ENCODE measurements around the gene DKC1. TPM values are rescaled to one million over a fixed set of nuclear protein-coding genes. Genes with fewer than 3 reads are reported as not detected.
A peak's percentile ranks its signal among the peaks of the same experiment; 100 is the strongest.

Gene DKC1
- total and polyA plus RNA-seq, 2 of the 13 experiments (the other 11 are each of a cell fraction or from before 2014, with no cell fraction given): 61.6 to 102 TPM

DNA sequence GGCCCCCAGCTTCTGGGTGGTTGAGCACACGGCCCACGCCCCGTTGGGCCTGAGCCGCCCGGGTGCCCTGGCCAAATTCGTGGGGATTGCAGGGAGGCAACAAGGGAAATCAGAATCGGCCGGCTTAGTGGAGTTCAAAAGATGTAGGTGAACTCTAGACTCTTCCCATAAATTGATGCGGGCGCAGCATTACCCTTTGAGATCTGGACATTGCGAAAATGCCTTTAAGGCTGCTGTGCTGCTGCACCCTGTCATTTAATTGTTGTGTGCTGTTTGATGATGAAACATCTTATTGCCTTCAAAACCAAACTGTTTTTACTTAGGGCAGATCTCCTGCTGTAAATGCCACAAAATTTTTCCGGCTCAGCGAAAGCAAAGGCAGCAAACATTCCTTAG, 43.0 kb downstream of the DKC1 start:
- Histone ChIP-seq H3K27me3 (ENCODE audit: control insufficient read depth in 1 of 2, insufficient read depth in 2 of 2, low read length in 2 of 2) (0 out of 5 replicates have a peak, but pooled peaks cover 0 to 4% of the 10 kb centered on the region in 2 experiments), H4K20me1 (ENCODE audit: insufficient read depth, low read length) (no peaks in the 10 kb centered on the region; the same call in 1 of the 2 replicates), H3K27ac (ENCODE audit: extremely low read length, insufficient read depth, low read length) (no peak overlapping the region), H3K4me2 (ENCODE audit: low read depth, low read length) (peak overlapping the region; percentile 86), H3K9me3 (ENCODE audit: low read length) (no peaks in the 10 kb centered on the region), H3K79me2 (ENCODE audit: insufficient read depth, low read length) (no peaks in the 10 kb centered on the region), H2AFZ (ENCODE audit: low read length) (peak overlapping the region; percentile 54), H3K4me1 (ENCODE audit: insufficient read depth, low read length) (peaks cover 44% of the 10 kb centered on the region), H3K9ac (ENCODE audit: insufficient read depth, low read depth, low read length) (peak overlapping the region; percentile 34; the same call in 1 of the 2 replicates), H3K4me3 (replicated peaks in 1 of 3; ENCODE audit: insufficient read depth in 1 of 3, low read depth in 2 of 3, low read length in 3 of 3) (peak overlapping the region; percentile 59 to 73 (median 64); a peak in 5 of 6 replicates), H3K36me3 (replicated peaks in 1 of 2; ENCODE audit: control insufficient read depth in 1 of 2, insufficient read depth in 2 of 2, low read length in 2 of 2) (no peaks in the 10 kb centered on the region)
- in situ Hi-C loops (cut with HindIII; ENCODE audit: extremely low pct_ligation_motif_present, low pct_unique_long_range_greater_than_20kb): no loop called here
- TF ChIP-seq HMG20A (CRISPR knock-in tag; IDR thresholded peaks at IDR 0.05; ENCODE audit: borderline replicate concordance): no peak
- TF ChIP-seq, protein P1, sequence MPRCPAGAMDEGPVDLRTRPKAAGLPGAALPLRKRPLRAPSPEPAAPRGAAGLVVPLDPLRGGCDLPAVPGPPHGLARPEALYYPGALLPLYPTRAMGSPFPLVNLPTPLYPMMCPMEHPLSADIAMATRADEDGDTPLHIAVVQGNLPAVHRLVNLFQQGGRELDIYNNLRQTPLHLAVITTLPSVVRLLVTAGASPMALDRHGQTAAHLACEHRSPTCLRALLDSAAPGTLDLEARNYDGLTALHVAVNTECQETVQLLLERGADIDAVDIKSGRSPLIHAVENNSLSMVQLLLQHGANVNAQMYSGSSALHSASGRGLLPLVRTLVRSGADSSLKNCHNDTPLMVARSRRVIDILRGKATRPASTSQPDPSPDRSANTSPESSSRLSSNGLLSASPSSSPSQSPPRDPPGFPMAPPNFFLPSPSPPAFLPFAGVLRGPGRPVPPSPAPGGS (CRISPR knock-in tag; IDR thresholded peaks at IDR 0.05): 0 out of 2 replicates have a peak, but pooled peaks have one; percentile 5
- TF ChIP-seq SMAD3 (CRISPR knock-in tag; IDR thresholded peaks at IDR 0.05): no peak
- TF ChIP-seq ZBTB21 (CRISPR knock-in tag; IDR thresholded peaks at IDR 0.05): no peak
- TF ChIP-seq CBX5 (CRISPR knock-in tag; IDR thresholded peaks at IDR 0.05; ENCODE audit: borderline replicate concordance): no peak
- no peak for TF ChIP-seq ZNF224 (CRISPR knock-in tag; IDR thresholded peaks at IDR 0.05)
- FAIRE-seq (no peak), DNase-seq (ENCODE audit: low spot score) (no peak), ATAC-seq (peak; percentile 54)
- intact Hi-C loops (cut with micrococcal nuclease; ENCODE audit: unreplicated experiment): no loop called here
- CTCF ChIA-PET (ENCODE audit: low intra/inter-chr PET ratio, low total read pairs): no interaction called here
- WGBS (ENCODE audit: low lambda C conversion rate): 0% methylated on average over 10 of the region's 13 CpGs
- POLR2A ChIA-PET: interaction anchor here (1.0 to 2.1 kb wide), 3 partner anchors 12 to 43 kb away, joined by 3 to 11 read pairs (median 3); partner anchors contain the start of gene DKC1
- no TSS peak for BruUV-seq (replicated peaks)

DNA sequence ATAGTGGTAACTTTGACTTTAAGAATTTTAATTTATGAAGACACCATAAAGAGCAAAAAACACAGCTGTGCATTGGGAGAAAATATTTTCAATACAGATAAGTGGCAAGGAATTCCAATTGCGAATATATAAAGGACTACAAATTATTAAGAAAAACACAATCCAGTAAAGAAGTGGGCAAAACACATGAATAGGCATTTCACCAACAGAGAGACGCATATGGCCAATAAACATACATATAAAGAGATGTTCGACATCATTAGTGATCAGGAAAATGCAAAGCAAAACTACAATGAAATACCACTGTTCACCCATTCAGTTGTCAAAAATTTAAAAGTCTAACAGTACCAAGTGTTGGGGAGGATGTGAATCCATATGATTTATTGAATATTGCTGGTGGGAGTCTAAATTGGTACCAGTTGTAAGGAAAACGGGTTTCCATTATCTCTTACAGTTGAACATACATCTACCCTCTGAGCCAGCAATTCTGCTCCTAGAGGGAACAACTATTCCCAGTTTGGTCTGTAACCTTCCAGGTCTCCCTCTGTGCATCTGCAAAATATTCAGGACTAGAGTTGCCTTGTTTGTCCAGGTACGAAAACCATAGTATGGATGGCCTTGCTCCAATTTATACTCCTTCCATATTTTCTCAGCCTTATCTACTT, 44.3 kb downstream of the DKC1 start:
- POLR2A ChIA-PET: no interaction called here
- no peak for FAIRE-seq
- in situ Hi-C loops (cut with HindIII; ENCODE audit: extremely low pct_ligation_motif_present, low pct_unique_long_range_greater_than_20kb): no loop called here

More for the DNA sequence above, 44.3 kb downstream of the DKC1 start:
- Histone ChIP-seq H3K27ac (ENCODE audit: extremely low read length, insufficient read depth, low read length) (no peak overlapping the region), H3K9me3 (ENCODE audit: low read length) (no peaks in the 10 kb centered on the region), H3K79me2 (ENCODE audit: insufficient read depth, low read length) (no peaks in the 10 kb centered on the region), H3K4me1 (ENCODE audit: insufficient read depth, low read length) (peaks cover 32% of the 10 kb centered on the region), H2AFZ (ENCODE audit: low read length) (no peak overlapping the region), H3K9ac (ENCODE audit: insufficient read depth, low read depth, low read length) (no peak overlapping the region), H3K27me3 (ENCODE audit: control insufficient read depth in 1 of 2, insufficient read depth in 2 of 2, low read length in 2 of 2) (0 out of 5 replicates have a peak, but pooled peaks cover 0 to 4% of the 10 kb centered on the region in 2 experiments), H3K36me3 (replicated peaks in 1 of 2; ENCODE audit: control insufficient read depth in 1 of 2, insufficient read depth in 2 of 2, low read length in 2 of 2) (no peaks in the 10 kb centered on the region), H3K4me2 (ENCODE audit: low read depth, low read length) (no peak overlapping the region), H4K20me1 (ENCODE audit: insufficient read depth, low read length) (no peaks in the 10 kb centered on the region; the same call in 1 of the 2 replicates), H3K4me3 (replicated peaks in 1 of 3; ENCODE audit: insufficient read depth in 1 of 3, low read depth in 2 of 3, low read length in 3 of 3) (no peak overlapping the region)
- intact Hi-C loops (cut with micrococcal nuclease; ENCODE audit: unreplicated experiment): no loop called here
- 85% methylated on average over 5 of the region's 5 CpGs for WGBS (ENCODE audit: low lambda C conversion rate)
- no TSS peak for BruUV-seq (replicated peaks)
- TF ChIP-seq ZSCAN22 (CRISPR knock-in tag; IDR thresholded peaks at IDR 0.05): no peak
- ATAC-seq (no peak), DNase-seq (ENCODE audit: low spot score) (no peak)
- CTCF ChIA-PET (ENCODE audit: low intra/inter-chr PET ratio, low total read pairs): no interaction called here

All from HepG2 (cell line).